Measurements from ENCODE around the gene EXOC6B.
"Not testable (repeated sequence)": the region's sequence is repeated elsewhere in the genome, so short reads cannot be mapped to it uniquely, and the experiment has no call there.

Gene EXOC6B

DNA sequence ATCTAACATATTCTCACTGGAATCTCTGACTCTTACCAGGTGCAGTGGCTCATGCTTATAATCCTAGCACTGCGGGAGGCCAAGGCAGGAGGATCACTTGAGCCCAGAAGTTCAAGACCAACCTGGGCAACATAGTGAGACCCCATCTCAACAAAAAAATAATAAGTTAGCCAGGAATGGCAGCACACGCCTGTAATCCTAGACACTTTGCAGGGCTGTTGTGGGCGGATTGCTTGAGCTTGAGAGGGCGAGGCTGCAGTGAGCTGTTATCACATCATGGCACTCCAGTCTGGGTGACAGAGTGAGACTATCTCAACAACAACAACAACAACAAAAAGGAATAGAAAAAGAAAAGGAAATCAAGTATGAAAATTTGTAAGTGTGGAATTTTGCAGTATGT is 371.6 kb downstream of the EXOC6B start:
- H3K27ac ChIP-seq (ENCODE audit: low read length): no peak overlapping the region
- no peak overlapping the region for H3K9ac ChIP-seq (ENCODE audit: low read length in 2 of 2)
- H3K9me3 ChIP-seq (ENCODE audit: control insufficient read depth in 2 of 2, low read length in 2 of 2): no peaks in the 10 kb centered on the region

DNA sequence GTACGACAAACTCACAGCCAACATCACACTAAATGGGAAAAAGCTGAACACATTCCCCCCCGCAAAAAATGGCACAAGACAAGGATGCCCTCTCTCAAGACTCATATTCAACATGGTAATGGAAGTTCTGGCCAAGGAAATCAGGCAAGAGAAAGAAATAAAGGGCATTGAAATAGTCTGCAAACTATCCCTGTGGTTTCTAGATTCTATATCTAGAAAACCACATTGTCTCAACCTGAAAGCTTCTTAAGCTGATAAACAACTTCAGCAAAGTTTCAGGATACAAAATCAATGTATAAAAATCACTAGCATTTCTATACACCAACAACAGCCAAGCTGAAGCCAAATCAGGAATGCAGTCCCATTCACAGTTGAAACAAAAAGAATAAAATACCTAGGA is 383.6 kb downstream of the EXOC6B start:
- no peaks in the 10 kb centered on the region for H3K36me3 ChIP-seq (ENCODE audit: control insufficient read depth in 2 of 2, insufficient read depth in 2 of 2, low read length in 2 of 2)
- H3K27me3 ChIP-seq (ENCODE audit: control insufficient read depth in 1 of 2, insufficient read depth in 2 of 2, low read length in 2 of 2): no peaks in the 10 kb centered on the region
- no peaks in the 10 kb centered on the region for H3K9me3 ChIP-seq (ENCODE audit: control insufficient read depth in 2 of 2, low read length in 2 of 2)
- no peak overlapping the region for H3K27ac ChIP-seq (ENCODE audit: low read length)
- H3K9ac ChIP-seq (ENCODE audit: low read length in 2 of 2): no peak overlapping the region
- no peaks in the 10 kb centered on the region for H3K4me1 ChIP-seq (ENCODE audit: control insufficient read depth, insufficient read depth, low read length)
- H3K4me3 ChIP-seq (ENCODE audit: low read length in 2 of 2): no peak overlapping the region

More for the DNA sequence above, 371.6 kb downstream of the EXOC6B start:
- no peaks in the 10 kb centered on the region for H3K4me1 ChIP-seq (ENCODE audit: control insufficient read depth, insufficient read depth, low read length)
- no peaks in the 10 kb centered on the region for H3K36me3 ChIP-seq (ENCODE audit: control insufficient read depth in 2 of 2, insufficient read depth in 2 of 2, low read length in 2 of 2)
- H3K4me3 ChIP-seq (ENCODE audit: low read length in 2 of 2): no peak overlapping the region
- no peaks in the 10 kb centered on the region for H3K27me3 ChIP-seq (ENCODE audit: control insufficient read depth in 1 of 2, insufficient read depth in 2 of 2, low read length in 2 of 2)

DNA sequence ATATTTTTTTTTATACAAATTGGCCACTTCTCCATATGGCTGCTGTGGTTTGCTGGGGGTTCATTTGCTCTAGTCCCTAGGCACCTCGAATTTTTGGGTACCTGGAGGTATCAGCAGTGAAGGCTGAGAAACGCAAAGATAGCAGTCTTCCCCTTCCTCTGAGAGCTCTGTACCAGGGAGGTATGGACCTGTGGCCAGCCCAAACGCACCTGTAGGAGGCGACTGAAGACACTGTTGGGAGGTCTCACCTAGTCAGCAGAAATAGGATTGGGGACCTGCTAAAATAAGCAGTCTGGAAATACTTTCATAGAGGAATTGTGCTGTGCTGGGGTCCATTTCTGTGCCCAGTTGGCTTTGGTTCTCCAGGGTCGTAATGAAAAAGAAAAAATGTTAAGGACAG is 385.9 kb downstream of the EXOC6B start:
- no peak overlapping the region for H3K9ac ChIP-seq (ENCODE audit: low read length in 2 of 2)
- H3K9me3 ChIP-seq (ENCODE audit: control insufficient read depth in 2 of 2, low read length in 2 of 2): no peaks in the 10 kb centered on the region
- H3K4me1 ChIP-seq (ENCODE audit: control insufficient read depth, insufficient read depth, low read length): no peaks in the 10 kb centered on the region
- H3K36me3 ChIP-seq (ENCODE audit: control insufficient read depth in 2 of 2, insufficient read depth in 2 of 2, low read length in 2 of 2): no peaks in the 10 kb centered on the region
- no peak overlapping the region for H3K4me3 ChIP-seq (ENCODE audit: low read length in 2 of 2)
- H3K27ac ChIP-seq (ENCODE audit: low read length): no peak overlapping the region
- H3K27me3 ChIP-seq (ENCODE audit: control insufficient read depth in 1 of 2, insufficient read depth in 2 of 2, low read length in 2 of 2): no peaks in the 10 kb centered on the region

DNA sequence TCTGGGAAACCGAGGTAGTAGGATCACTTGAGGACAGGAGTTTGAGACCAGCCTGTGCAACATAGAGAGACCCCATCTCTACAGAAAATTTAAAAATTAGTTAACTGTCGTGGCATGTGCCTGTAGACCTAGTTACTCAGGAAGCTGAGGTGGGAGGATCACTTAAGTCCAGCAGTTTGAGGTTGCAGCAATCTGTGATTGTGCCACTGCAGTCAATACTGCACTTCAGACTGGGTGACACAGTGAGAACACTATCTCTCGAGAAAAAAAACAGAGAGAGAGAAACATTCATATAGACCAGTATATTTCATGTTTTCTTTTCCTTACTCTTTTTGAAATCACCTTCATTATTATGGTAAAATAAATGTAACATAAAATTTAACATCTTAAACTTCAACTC is 387.5 kb downstream of the EXOC6B start:
- Histone ChIP-seq H3K9ac (ENCODE audit: low read length in 2 of 2) (no peak overlapping the region), H3K27ac (ENCODE audit: low read length) (no peak overlapping the region), H3K36me3 (ENCODE audit: control insufficient read depth in 2 of 2, insufficient read depth in 2 of 2, low read length in 2 of 2) (no peaks in the 10 kb centered on the region), H3K27me3 (ENCODE audit: control insufficient read depth in 1 of 2, insufficient read depth in 2 of 2, low read length in 2 of 2) (no peaks in the 10 kb centered on the region), H3K4me1 (ENCODE audit: control insufficient read depth, insufficient read depth, low read length) (no peaks in the 10 kb centered on the region), H3K9me3 (ENCODE audit: control insufficient read depth in 2 of 2, low read length in 2 of 2) (no peaks in the 10 kb centered on the region), H3K4me3 (ENCODE audit: low read length in 2 of 2) (no peak overlapping the region)

DNA sequence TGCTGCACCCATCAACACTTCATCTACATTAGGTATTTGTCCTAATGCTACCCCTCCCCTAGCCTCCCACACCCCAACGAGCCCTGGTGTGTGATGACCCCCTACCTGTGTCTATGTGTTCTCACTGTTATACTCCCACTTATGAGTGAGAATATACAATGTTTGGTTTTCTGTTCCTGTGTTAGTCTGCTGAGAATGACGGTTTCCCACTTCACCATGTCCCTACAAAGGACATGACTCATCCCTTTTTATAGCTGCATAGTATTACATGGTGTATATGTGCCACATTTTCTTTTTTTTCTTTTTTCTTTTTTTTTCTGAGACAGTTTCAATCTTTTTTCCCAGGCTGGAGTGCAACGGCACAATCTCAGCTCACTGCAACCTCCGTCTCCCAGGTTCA is 394.1 kb downstream of the EXOC6B start:
- H3K9ac ChIP-seq (ENCODE audit: low read length in 2 of 2): no peak overlapping the region
- H3K27ac ChIP-seq (ENCODE audit: low read length): no peak overlapping the region
- H3K27me3 ChIP-seq (ENCODE audit: control insufficient read depth in 1 of 2, insufficient read depth in 2 of 2, low read length in 2 of 2): no peaks in the 10 kb centered on the region
- no peaks in the 10 kb centered on the region for H3K36me3 ChIP-seq (ENCODE audit: control insufficient read depth in 2 of 2, insufficient read depth in 2 of 2, low read length in 2 of 2)
- H3K4me1 ChIP-seq (ENCODE audit: control insufficient read depth, insufficient read depth, low read length): no peaks in the 10 kb centered on the region
- no peak overlapping the region for H3K4me3 ChIP-seq (ENCODE audit: low read length in 2 of 2)
- H3K9me3 ChIP-seq (ENCODE audit: control insufficient read depth in 2 of 2, low read length in 2 of 2): no peaks in the 10 kb centered on the region

DNA sequence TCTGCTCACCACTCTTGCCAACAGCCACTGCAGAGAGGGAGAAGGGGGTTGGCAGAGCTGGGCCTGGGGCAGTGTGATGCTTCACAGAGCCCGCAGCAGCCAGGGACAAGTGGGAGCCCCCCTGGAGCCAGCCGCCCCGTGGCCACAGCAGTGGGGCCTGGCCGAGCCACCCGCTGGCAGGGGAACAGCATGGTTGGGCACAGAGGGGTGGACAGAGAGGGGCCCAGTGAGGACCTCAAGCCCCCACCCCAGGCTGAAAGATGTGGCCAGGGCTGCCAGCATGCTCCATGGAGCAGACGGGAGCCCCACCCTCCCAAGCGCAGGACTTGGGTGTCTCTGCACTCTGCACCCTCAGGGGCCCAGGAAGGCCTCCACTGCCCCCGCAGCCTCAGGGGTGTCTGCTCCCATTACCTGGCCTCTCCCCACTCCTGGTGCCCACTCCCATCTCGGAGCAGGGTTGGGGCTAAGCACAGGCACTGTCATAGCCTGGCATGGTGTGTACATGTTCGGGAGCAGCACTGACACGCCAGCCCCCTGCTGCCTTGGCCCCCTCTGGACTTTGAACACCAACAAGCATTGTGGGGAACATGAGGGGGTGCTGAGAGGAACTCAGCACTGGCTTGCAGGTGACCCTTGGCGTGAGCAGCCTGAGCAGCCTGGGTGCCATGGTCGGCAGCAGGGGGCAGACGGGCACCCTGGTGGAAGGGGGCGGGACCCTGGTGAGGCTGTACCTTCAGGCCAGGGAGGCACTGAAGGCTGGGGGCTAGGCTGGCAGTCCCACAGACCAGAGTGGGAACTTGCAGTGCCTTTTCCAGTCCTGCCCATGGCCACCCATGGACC is 398.6 kb downstream of the EXOC6B start:
- Histone ChIP-seq H3K4me1 (ENCODE audit: control insufficient read depth, insufficient read depth, low read length) (no peaks in the 10 kb centered on the region), H3K27ac (ENCODE audit: low read length) (no peak overlapping the region), H3K4me3 (ENCODE audit: low read length in 2 of 2) (no peak overlapping the region), H3K9ac (ENCODE audit: low read length in 2 of 2) (no peak overlapping the region), H3K9me3 (ENCODE audit: control insufficient read depth in 2 of 2, low read length in 2 of 2) (no peaks in the 10 kb centered on the region), H3K36me3 (ENCODE audit: control insufficient read depth in 2 of 2, insufficient read depth in 2 of 2, low read length in 2 of 2) (no peaks in the 10 kb centered on the region), H3K27me3 (ENCODE audit: control insufficient read depth in 1 of 2, insufficient read depth in 2 of 2, low read length in 2 of 2) (no peaks in the 10 kb centered on the region)

DNA sequence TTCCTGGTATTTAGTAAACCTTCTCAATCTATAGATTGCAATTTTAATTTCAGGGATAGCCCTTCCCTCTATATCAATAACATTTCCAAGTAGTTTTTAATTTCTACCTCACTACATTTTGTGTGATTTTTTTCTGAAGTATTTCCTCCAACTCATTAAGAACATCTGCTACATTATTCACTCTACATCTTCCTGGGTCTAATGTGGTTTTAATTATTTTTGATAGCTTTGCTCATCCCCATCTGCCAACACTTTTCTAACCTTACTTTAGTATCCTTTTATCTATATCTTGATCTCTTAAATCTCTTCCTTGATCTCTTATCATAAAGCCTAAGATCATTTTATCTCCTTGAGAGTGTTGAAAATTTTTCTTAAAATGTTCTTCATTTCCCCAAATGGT is 399.8 kb downstream of the EXOC6B start:
- no peaks in the 10 kb centered on the region for H3K36me3 ChIP-seq (ENCODE audit: control insufficient read depth in 2 of 2, insufficient read depth in 2 of 2, low read length in 2 of 2)
- H3K9me3 ChIP-seq (ENCODE audit: control insufficient read depth in 2 of 2, low read length in 2 of 2): no peaks in the 10 kb centered on the region
- H3K9ac ChIP-seq (ENCODE audit: low read length in 2 of 2): no peak overlapping the region
- no peaks in the 10 kb centered on the region for H3K27me3 ChIP-seq (ENCODE audit: control insufficient read depth in 1 of 2, insufficient read depth in 2 of 2, low read length in 2 of 2)
- H3K4me3 ChIP-seq (ENCODE audit: low read length in 2 of 2): no peak overlapping the region
- no peak overlapping the region for H3K27ac ChIP-seq (ENCODE audit: low read length)
- no peaks in the 10 kb centered on the region for H3K4me1 ChIP-seq (ENCODE audit: control insufficient read depth, insufficient read depth, low read length)

DNA sequence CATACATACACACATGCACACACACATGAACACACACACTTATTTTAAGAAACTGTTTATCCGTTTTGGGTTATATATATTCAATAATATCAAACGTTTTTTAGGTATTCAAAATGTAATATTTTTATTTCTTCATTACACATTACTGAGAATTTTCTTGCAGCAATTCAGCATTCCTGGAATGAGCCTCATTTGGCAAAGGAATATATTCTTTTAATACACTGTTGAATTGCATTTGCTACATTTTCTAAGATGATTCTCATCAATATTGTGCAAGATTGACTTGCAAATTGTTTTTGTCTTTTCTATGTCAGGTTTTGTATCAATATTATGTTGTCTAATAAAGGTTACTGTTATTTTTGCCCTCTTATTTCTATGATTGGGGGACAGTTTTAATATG is 402.1 kb downstream of the EXOC6B start:
- no peaks in the 10 kb centered on the region for H3K9me3 ChIP-seq (ENCODE audit: control insufficient read depth in 2 of 2, low read length in 2 of 2)
- no peak overlapping the region for H3K4me3 ChIP-seq (ENCODE audit: low read length in 2 of 2)
- no peak overlapping the region for H3K27ac ChIP-seq (ENCODE audit: low read length)
- H3K4me1 ChIP-seq (ENCODE audit: control insufficient read depth, insufficient read depth, low read length): no peaks in the 10 kb centered on the region
- no peaks in the 10 kb centered on the region for H3K27me3 ChIP-seq (ENCODE audit: control insufficient read depth in 1 of 2, insufficient read depth in 2 of 2, low read length in 2 of 2)
- H3K36me3 ChIP-seq (ENCODE audit: control insufficient read depth in 2 of 2, insufficient read depth in 2 of 2, low read length in 2 of 2): no peaks in the 10 kb centered on the region
- H3K9ac ChIP-seq (ENCODE audit: low read length in 2 of 2): no peak overlapping the region

DNA sequence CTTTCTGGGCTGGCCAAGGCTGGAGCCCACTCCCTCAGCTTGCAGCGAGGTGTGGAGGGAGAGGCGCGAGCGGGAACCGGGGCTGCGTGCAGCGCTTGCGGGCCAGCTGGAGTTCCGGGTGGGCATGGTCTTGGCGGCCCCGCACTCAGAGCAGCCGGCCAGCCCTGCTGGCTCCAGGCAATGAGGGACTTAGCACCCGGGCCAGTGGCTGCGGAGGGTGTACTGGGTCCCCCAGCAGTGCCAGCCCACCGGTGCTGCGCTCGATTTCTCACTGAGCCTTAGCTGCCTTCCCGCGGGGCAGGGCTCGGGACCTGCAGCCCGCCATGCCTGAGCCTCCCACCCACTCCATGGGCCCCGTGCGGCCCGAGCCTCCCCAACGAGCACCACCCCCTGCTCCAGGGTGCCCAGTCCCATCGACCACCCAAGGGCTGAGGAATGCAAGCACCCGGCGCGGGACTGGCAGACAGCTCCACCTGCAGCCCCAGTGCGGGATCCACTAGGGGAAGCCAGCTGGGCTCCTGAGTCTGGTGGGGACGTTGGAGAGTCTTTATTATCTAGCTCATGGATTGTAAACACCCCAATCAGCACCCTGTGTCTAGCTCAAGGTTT is 404.0 kb downstream of the EXOC6B start:
- not testable (repeated sequence) for H3K4me3 ChIP-seq (ENCODE audit: low read length in 2 of 2); H3K36me3 ChIP-seq (ENCODE audit: control insufficient read depth in 2 of 2, insufficient read depth in 2 of 2, low read length in 2 of 2); H3K27me3 ChIP-seq (ENCODE audit: control insufficient read depth in 1 of 2, insufficient read depth in 2 of 2, low read length in 2 of 2); H3K4me1 ChIP-seq (ENCODE audit: control insufficient read depth, insufficient read depth, low read length); H3K9me3 ChIP-seq (ENCODE audit: control insufficient read depth in 2 of 2, low read length in 2 of 2); H3K27ac ChIP-seq (ENCODE audit: low read length); H3K9ac ChIP-seq (ENCODE audit: low read length in 2 of 2)

DNA sequence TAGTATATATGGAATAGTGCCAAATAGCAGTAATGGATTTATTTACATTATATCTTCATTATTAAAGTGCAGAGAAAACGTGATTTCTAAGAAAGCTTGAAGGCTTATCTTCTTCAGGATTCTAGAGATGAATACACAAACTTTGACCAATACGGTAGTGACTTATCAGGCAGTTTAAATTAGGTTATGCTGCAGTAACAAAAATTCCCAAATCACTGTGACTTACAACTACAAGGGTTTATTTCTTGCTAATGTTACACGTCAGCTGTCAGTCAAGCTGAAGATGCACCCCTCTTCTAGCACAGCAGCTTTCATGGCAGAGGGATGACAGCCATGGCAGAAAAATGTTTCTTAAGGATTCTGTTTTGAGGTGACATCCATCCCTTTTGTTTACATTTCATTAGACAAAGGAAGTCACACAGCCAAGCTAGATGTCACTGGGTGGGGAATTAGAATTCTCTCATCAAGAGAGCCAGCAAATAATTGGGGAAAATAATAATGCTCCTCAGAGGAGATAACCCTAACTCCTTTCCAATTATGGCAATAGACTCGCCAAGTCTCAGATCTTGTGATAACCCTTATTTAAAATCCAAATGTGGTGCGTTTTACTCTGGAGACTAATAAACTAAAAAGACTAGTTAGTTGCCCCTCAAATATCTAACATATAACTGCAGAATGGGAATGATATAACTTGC is 409.9 kb downstream of the EXOC6B start:
- H3K9me3 ChIP-seq (ENCODE audit: control insufficient read depth in 2 of 2, low read length in 2 of 2): no peaks in the 10 kb centered on the region
- no peaks in the 10 kb centered on the region for H3K27me3 ChIP-seq (ENCODE audit: control insufficient read depth in 1 of 2, insufficient read depth in 2 of 2, low read length in 2 of 2)
- no peak overlapping the region for H3K27ac ChIP-seq (ENCODE audit: low read length)

DNA sequence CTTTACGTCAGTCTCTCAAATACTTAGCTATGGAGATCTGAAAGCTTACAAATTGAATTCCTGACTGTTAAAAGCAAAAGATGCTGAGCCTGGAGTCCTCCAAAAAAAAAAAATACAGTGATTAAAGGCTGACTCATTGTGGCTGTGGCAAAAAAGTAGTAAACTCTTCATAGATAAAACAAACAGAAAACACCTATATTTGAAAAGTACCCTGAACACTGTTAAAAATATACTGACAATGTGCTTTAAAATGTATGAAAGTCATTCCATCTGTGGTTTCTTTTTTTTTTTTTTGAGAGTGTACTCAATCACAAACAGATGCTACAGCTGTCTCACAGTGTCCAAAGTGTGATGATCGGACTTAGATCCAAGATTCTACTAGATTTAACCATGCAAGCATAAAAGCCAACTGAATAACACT is 410.6 kb downstream of the EXOC6B start:
- Histone ChIP-seq H3K9ac (ENCODE audit: low read length in 2 of 2) (no peak overlapping the region), H3K4me3 (ENCODE audit: low read length in 2 of 2) (no peak overlapping the region), H3K36me3 (ENCODE audit: control insufficient read depth in 2 of 2, insufficient read depth in 2 of 2, low read length in 2 of 2) (no peaks in the 10 kb centered on the region), H3K4me1 (ENCODE audit: control insufficient read depth, insufficient read depth, low read length) (no peaks in the 10 kb centered on the region), H3K27ac (ENCODE audit: low read length) (no peak overlapping the region), H3K9me3 (ENCODE audit: control insufficient read depth in 2 of 2, low read length in 2 of 2) (no peaks in the 10 kb centered on the region), H3K27me3 (ENCODE audit: control insufficient read depth in 1 of 2, insufficient read depth in 2 of 2, low read length in 2 of 2) (no peaks in the 10 kb centered on the region)

More for the DNA sequence above, 409.9 kb downstream of the EXOC6B start:
- Histone ChIP-seq H3K4me1 (ENCODE audit: control insufficient read depth, insufficient read depth, low read length) (no peaks in the 10 kb centered on the region), H3K36me3 (ENCODE audit: control insufficient read depth in 2 of 2, insufficient read depth in 2 of 2, low read length in 2 of 2) (no peaks in the 10 kb centered on the region), H3K4me3 (ENCODE audit: low read length in 2 of 2) (no peak overlapping the region), H3K9ac (ENCODE audit: low read length in 2 of 2) (no peak overlapping the region)

Measured in stomach smooth muscle (tissue), 2 donors.